Sigmoid colon (tissue), 7 donors: ENCODE measurements around the gene FAR1. TPM values are rescaled to one million over a fixed set of nuclear protein-coding genes. Genes with fewer than 3 reads are reported as not detected.
A peak's percentile ranks its signal among the peaks of the same experiment; 100 is the strongest.
"Not testable (repeated sequence)": the region's sequence is repeated elsewhere in the genome, so short reads cannot be mapped to it uniquely, and the experiment has no call there.

Experiments
- DNase-seq: peaks from one replicate; pipeline ENCODE4 v3.0.0-alpha.2; 2019
- H3K27ac ChIP-seq, 4 donors: fragments of 200-600 bp; sonication (generic); one replicate each; pipeline ENCODE4 v1.5.1; 2016 to 2019; ENCODE audit warnings: mild to moderate bottlenecking in 1 of 4
- H3K27me3 ChIP-seq, 3 donors: fragments of 200-600 bp; sonication (generic); one replicate each; pipeline ENCODE4 v1.5.1; 2019; ENCODE audit warnings: mild to moderate bottlenecking in 1 of 3
- H3K36me3 ChIP-seq, 4 donors: fragments of 200-600 bp; sonication (generic); one replicate each; pipeline ENCODE4 v1.5.1; 2016 to 2019
- H3K4me1 ChIP-seq, 4 donors: fragments of 200-600 bp; sonication (generic); one replicate each; pipeline ENCODE4 v1.5.1; 2017 to 2019
- H3K4me3 ChIP-seq, 4 donors: fragments of 200-600 bp; sonication (generic); one replicate each; pipeline ENCODE4 v1.5.1; 2017 to 2019; ENCODE audit warnings: mild to moderate bottlenecking in 2 of 4, moderate library complexity in 1 of 4
- H3K9me3 ChIP-seq, 4 donors: fragments of 200-600 bp in 3 of 4; sonication (generic) in 3 of 4; one replicate each; pipeline versions ENCODE4 v1.5.1 to v1.6.1; 2013 to 2019
- EP300 ChIP-seq, 4 donors: sonication (generic); formaldehyde crosslinking; IDR thresholded peaks; one replicate each; pipeline ENCODE4 v1.6.1; 2017; ENCODE audit warnings: antibody characterized with exemption in 4 of 4
- POLR2A ChIP-seq, 2 donors: fragments of 450-650 bp; IDR thresholded peaks; one replicate each; pipeline ENCODE4 v1.6.1; 2016; ENCODE audit warnings: antibody characterized with exemption in 2 of 2, mild to moderate bottlenecking in 2 of 2, moderate library complexity in 2 of 2
- POLR2AphosphoS5 ChIP-seq, 4 donors: sonication (generic); formaldehyde crosslinking; IDR thresholded peaks; one replicate each; pipeline ENCODE4 v1.6.1; 2017; ENCODE audit warnings: antibody characterized with exemption in 4 of 4
- WGBS, 2 donors: extraction: QIAGEN DNeasy Blood & Tissue Kit; methylation state at CpG; one replicate each; pipeline ENCODE4 v1.1.7; 2013; 5-methylcytosine and 5-hydroxymethylcytosine counted together
- intact Hi-C: fragments of 100-400 bp; cut with DNase I; formaldehyde crosslinking; loops from one replicate; pipeline ENCODE4 v1.15.1; 2023
- polyA plus RNA-seq, 3 donors: library from polyadenylated mRNA; stranded (reverse); fragments of 200-250 nt; gene quantifications; one replicate each; pipeline ENCODE4 v1.2.3, GENCODE V29; 2013
- total RNA-seq, 4 donors: library from RNA; depleted of rRNA; stranded (reverse); fragments of >200 nt; gene quantifications; one replicate each; pipeline ENCODE4 v1.1.0, GENCODE V29; 2016
- TF ChIP-seq, protein P1 (sequence below), 4 experiments: fragments of 450-650 bp in 3 of 4; fragments of 200-600 bp in 1 of 4; IDR thresholded peaks; one replicate each; pipeline ENCODE4 v1.5.1; 2016 to 2019; ENCODE audit warnings: antibody characterized with exemption in 4 of 4, mild to moderate bottlenecking in 3 of 4, moderate library complexity in 2 of 4
- donor health status: healthy with polysubstance abuse.
- donor health status: Bipolar disorder and iron deficiency.
- donor health status: healthy.

Gene FAR1, protein sequence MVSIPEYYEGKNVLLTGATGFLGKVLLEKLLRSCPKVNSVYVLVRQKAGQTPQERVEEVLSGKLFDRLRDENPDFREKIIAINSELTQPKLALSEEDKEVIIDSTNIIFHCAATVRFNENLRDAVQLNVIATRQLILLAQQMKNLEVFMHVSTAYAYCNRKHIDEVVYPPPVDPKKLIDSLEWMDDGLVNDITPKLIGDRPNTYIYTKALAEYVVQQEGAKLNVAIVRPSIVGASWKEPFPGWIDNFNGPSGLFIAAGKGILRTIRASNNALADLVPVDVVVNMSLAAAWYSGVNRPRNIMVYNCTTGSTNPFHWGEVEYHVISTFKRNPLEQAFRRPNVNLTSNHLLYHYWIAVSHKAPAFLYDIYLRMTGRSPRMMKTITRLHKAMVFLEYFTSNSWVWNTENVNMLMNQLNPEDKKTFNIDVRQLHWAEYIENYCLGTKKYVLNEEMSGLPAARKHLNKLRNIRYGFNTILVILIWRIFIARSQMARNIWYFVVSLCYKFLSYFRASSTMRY
- total RNA-seq, result 10 to 100 TPM; 37.1 to 52.1 (median 40.3) TPM
- 10 to 100 TPM; 22.8 to 35.6 (median 28.6) TPM for polyA plus RNA-seq

DNA sequence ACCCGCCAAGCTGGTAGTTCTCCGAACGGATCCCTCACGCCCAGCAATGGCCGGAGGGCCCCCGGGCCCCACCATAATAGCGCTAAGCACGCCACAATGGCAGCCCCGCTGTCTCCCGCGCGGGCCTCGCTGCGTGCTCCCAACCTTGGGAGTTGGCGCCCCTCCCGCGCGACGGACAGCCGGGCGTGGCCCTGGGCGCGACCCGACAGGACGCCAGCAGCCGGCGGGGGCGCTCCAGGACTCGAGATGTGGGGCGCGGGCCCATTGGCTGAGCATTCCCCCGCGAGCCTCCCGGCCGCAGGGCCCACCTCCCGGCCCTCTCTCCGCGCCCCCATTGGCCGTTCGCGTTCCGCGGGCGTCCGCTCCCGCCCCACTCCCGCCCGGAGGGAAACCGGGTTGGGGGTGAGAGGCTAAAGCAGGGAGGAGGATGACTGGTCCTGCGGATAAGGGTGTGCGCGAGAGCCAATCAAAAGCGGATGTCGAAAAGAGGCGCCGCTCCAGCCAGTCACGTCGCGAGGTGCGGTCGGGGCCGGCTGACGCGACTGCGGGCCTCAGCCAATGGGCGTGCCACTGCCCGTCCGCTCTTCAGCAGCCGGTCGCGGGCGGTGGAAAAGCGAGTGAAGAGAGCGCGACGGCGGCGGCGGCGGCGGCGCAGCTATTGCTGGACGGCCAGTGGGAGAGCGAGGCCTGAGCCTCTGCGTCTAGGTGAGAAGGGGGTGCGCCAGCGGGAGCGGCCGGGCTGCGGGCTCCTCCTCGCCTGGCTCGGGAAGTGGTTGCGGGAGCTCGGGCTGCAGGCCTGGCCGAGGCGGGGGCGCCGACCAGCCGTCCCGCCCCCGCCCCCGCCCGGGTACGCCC, at the start of gene FAR1:
FAR1 (plus strand) TSS at position 567 of the 855 bp plus-strand sequence. CDS start 26,098 bp downstream, outside the sequence.
- TF ChIP-seq POLR2AphosphoS5 (IDR thresholded peaks at IDR 0.05), result peak; percentile 92 to 97 (median 94)
- peak; percentile 58 to 78 for TF ChIP-seq POLR2A (IDR thresholded peaks at IDR 0.05)
- TF ChIP-seq, protein P1, sequence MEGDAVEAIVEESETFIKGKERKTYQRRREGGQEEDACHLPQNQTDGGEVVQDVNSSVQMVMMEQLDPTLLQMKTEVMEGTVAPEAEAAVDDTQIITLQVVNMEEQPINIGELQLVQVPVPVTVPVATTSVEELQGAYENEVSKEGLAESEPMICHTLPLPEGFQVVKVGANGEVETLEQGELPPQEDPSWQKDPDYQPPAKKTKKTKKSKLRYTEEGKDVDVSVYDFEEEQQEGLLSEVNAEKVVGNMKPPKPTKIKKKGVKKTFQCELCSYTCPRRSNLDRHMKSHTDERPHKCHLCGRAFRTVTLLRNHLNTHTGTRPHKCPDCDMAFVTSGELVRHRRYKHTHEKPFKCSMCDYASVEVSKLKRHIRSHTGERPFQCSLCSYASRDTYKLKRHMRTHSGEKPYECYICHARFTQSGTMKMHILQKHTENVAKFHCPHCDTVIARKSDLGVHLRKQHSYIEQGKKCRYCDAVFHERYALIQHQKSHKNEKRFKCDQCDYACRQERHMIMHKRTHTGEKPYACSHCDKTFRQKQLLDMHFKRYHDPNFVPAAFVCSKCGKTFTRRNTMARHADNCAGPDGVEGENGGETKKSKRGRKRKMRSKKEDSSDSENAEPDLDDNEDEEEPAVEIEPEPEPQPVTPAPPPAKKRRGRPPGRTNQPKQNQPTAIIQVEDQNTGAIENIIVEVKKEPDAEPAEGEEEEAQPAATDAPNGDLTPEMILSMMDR (IDR thresholded peaks at IDR 0.05), result peak in 3 of 4 experiments; percentile 25 to 55 (median 38)
- no peak for TF ChIP-seq EP300 (IDR thresholded peaks at IDR 0.05)
- no peaks in the 10 kb centered on the region for H3K9me3 ChIP-seq
- 0% methylated on average over 104 of the region's 104 CpGs for WGBS, 2 donors

DNA sequence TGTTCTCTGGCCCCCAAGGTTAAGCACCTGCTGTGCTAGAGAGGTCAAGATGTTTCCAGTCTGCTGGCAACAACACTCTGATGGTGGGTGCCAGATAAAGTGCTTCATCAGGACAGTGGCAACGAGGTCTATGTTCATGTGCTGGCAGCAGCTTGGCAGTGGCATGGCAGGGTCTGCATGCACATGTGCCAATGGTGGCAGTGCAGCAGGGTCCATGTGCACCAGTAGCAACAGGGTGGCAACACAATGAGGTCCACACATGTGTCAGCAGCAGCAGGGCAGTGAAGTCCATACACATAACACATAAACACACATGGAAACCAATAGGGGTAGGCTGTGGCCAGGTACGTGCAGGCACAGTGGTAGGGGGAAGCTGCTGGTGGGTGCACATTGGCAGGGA, 48.4 kb upstream of the FAR1 start:
- H3K9me3 ChIP-seq, result peaks cover 0 to 8% (median 3%) of the 10 kb centered on the region in 4 donors

More for the DNA sequence above, at the start of gene FAR1:
- Histone ChIP-seq H3K36me3 (no peaks in the 10 kb centered on the region), H3K4me3 (peak within 1 kb of the TSS; percentile 45 to 97 (median 92)), H3K27ac (peak within 1 kb of the TSS; percentile 88 to 92 (median 89)), H3K4me1 (peaks cover 0 to 31% (median 24%) of the 10 kb centered on the region in 4 donors), H3K27me3 (no peaks in the 10 kb centered on the region)
- intact Hi-C loops, result loop anchor here (2.0 kb wide), 1 partner anchor 206 kb away; the partner anchor contains the start of gene BTBD10
- peak; percentile 99 for DNase-seq

DNA sequence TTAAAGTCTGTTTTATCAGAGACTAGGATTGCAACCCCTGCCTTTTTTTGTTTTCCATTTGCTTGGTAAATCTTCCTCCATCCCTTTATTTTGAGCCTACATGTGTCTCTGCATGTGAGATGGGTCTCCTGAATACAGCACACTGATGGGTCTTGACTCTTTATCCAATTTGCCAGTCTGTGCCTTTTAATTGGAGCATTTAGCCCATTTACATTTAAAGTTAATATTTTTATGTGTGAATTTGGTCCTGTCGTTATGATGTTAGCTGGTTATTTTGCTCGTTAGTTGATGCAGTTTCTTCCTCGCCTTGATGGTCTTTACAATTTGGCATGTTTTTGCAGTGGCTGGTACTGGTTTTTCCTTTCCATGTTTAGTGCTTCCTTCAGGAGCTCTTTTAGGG, 41.6 kb upstream of the FAR1 start:
- 96% methylated on average over 3 of the region's 3 CpGs for WGBS, 2 donors
- DNase-seq, H3K27me3 ChIP-seq, H3K4me1 ChIP-seq, H3K36me3 ChIP-seq, H3K9me3 ChIP-seq, H3K27ac ChIP-seq, intact Hi-C loops, H3K4me3 ChIP-seq: not testable (repeated sequence)

More for the DNA sequence above, 48.4 kb upstream of the FAR1 start:
- WGBS, 2 donors, result 84 to 91% methylated on average over 2 of the region's 2 CpGs
- DNase-seq, result no peak
- no peaks in the 10 kb centered on the region for H3K4me1 ChIP-seq
- H3K36me3 ChIP-seq, result no peaks in the 10 kb centered on the region
- no peaks in the 10 kb centered on the region for H3K27me3 ChIP-seq
- TF ChIP-seq POLR2A (IDR thresholded peaks at IDR 0.05), result no peak
- intact Hi-C loops, result no loop called here
- H3K4me3 ChIP-seq, result no peak overlapping the region
- no peak overlapping the region for H3K27ac ChIP-seq

DNA sequence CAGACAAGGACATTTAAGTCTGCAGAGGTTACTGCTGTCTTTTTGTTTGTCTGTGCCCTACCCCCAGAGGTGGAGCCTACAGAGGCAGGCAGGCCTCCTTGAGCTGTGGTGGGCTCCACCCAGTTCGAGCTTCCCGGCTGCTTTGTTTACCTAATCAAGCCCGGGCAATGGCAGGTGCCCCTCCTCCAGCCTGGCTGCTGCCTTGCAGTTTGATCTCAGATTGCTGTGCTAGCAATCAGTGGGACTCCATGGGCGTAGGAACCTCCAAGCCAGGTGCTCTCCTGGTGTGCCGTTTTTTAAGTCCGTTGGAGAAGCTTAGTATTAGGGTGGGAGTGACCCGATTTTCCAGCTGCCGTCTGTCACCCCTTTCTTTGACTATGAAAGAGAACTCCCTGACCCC, 39.8 kb upstream of the FAR1 start:
- H3K4me3 ChIP-seq, intact Hi-C loops, H3K36me3 ChIP-seq, H3K4me1 ChIP-seq, H3K27ac ChIP-seq, H3K27me3 ChIP-seq, DNase-seq, H3K9me3 ChIP-seq: not testable (repeated sequence)
- WGBS, 2 donors, result 20 to 67% methylated on average over 8 of the region's 8 CpGs

DNA sequence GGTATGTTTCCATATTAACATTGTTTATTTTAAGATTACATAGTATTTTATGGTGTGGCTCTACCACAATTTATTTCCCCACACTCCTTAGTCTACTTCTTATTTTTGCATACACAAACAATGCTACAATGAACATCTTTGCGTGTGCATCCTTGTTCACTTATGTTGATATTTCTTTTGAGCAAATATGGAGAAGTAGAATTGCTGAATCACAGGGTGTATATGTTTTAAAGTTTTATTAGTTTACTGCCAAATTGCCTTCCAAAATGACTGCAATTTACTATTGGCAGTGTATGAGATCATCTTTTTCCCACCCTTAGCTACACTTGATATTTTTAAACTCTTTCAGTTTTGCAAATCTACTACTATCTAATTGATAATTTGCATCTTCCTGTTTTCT, 38.7 kb upstream of the FAR1 start:
- Histone ChIP-seq H3K27me3 (no peaks in the 10 kb centered on the region), H3K4me1 (no peaks in the 10 kb centered on the region), H3K36me3 (no peaks in the 10 kb centered on the region), H3K4me3 (no peak overlapping the region), H3K9me3 (peaks cover 0 to 2% (median 0%) of the 10 kb centered on the region in 4 donors), H3K27ac (no peak overlapping the region)
- intact Hi-C loops, result no loop called here
- DNase-seq, result no peak
- TF ChIP-seq POLR2A (IDR thresholded peaks at IDR 0.05) (no peak), EP300 (IDR thresholded peaks at IDR 0.05) (no peak), POLR2AphosphoS5 (IDR thresholded peaks at IDR 0.05) (no peak)
- TF ChIP-seq, protein P1 (IDR thresholded peaks at IDR 0.05), result no peak
- 24 to 67% methylated on average over 1 of the region's 1 CpG for WGBS, 2 donors

DNA sequence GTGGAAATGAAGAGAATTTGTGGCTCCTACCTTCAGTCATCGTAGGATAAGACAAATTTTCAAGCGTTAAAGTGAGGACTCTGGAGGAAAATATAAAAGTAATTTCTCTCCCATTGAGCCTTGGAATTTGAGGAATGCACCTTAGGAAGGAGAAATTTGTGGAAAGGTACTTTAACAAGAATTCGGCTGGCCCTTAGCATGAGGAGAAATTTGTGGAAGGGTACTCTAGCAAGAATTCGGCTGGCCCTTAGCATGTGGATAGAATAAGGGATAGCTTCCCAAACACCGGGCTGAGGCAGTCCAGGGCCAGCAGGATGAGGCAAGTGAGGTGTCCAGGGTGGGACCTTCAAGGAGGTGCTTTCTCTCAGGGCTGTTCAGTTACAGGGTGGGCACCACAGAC, 33.2 kb upstream of the FAR1 start:
- peaks cover 0 to 2% (median 0%) of the 10 kb centered on the region in 4 donors for H3K9me3 ChIP-seq
- no peaks in the 10 kb centered on the region for H3K36me3 ChIP-seq
- no peak overlapping the region for H3K27ac ChIP-seq
- WGBS, 2 donors, result 89 to 95% methylated on average over 5 of the region's 5 CpGs
- H3K4me3 ChIP-seq, result no peak overlapping the region
- H3K4me1 ChIP-seq, result no peaks in the 10 kb centered on the region
- H3K27me3 ChIP-seq, result no peaks in the 10 kb centered on the region
- intact Hi-C loops, result no loop called here
- DNase-seq, result no peak
- no peak for TF ChIP-seq POLR2A (IDR thresholded peaks at IDR 0.05)
- TF ChIP-seq EP300 (IDR thresholded peaks at IDR 0.05), result no peak
- TF ChIP-seq, protein P1 (IDR thresholded peaks at IDR 0.05), result no peak
- no peak for TF ChIP-seq POLR2AphosphoS5 (IDR thresholded peaks at IDR 0.05)
